Right lobe of liver (tissue), 6 donors: ENCODE measurements around the gene MAN2B2. TPM values are rescaled to one million over a fixed set of nuclear protein-coding genes. Genes with fewer than 3 reads are reported as not detected.
"Not testable (repeated sequence)": the region's sequence is repeated elsewhere in the genome, so short reads cannot be mapped to it uniquely, and the experiment has no call there.

ENCODE experiments used
- ATAC-seq, 4 donors: fragments of 200-7000 bp; cut with Tn5 transposase; one replicate each; pipeline ENCODE4 v1.9.1; 2020; ENCODE audit warnings: mild to moderate bottlenecking in 4 of 4, moderate library complexity in 4 of 4
- DNase-seq, 3 donors: peaks; one replicate each; pipeline ENCODE4 v3.0.0-alpha.2; 2020
- H3K27ac ChIP-seq, 3 donors: fragments of 200-600 bp; one replicate each; pipeline ENCODE4 v1.8.0; 2022
- H3K27me3 ChIP-seq, 2 donors: fragments of 200-600 bp; one replicate each; pipeline ENCODE4 v1.8.0; 2022
- H3K36me3 ChIP-seq, 4 donors: fragments of 200-600 bp; sonication (generic) in 1 of 4; one replicate each; pipeline versions ENCODE4 v1.5.1 to v1.8.0; 2017 to 2022; ENCODE audit warnings: control low read depth in 1 of 4
- H3K4me1 ChIP-seq, 4 donors: fragments of 200-600 bp; sonication (generic) in 1 of 4; one replicate each; pipeline versions ENCODE4 v1.5.1 to v1.8.0; 2017 to 2022; ENCODE audit warnings: control low read depth in 1 of 4
- H3K4me3 ChIP-seq, 3 donors: fragments of 200-600 bp; one replicate each; pipeline ENCODE4 v1.8.0; 2022
- H3K9me3 ChIP-seq, 4 donors: fragments of 200-600 bp; sonication (generic) in 1 of 4; one replicate each; pipeline versions ENCODE4 v1.5.1 to v1.8.0; 2017 to 2022; ENCODE audit warnings: control low read depth in 1 of 4
- POLR2A ChIP-seq: fragments of 450-650 bp; IDR thresholded peaks from one replicate; pipeline ENCODE4 v1.6.1; 2017; ENCODE audit warnings: antibody characterized with exemption, mild to moderate bottlenecking
- WGBS: methylation state at CpG from one replicate; pipeline ENCODE4 v1.1.6; 2018; ENCODE audit warnings: low coverage, low lambda C conversion rate; ENCODE audit not compliant: insufficient coverage; ENCODE audit errors: missing lambda C conversion rate; 5-methylcytosine and 5-hydroxymethylcytosine counted together
- intact Hi-C, 2 donors: fragments of 100-400 bp; cut with DNase I; formaldehyde crosslinking; loops; one replicate each; pipeline versions ENCODE4 v1.11.2 to v1.14.1; 2022
- total RNA-seq, 6 experiments: library from RNA; depleted of rRNA in 2 of 6; stranded (reverse); fragments of >200 nt in 2 of 6; fragmentation: NEBNext Ultra II Directional in 3 of 6; extraction: Animal tissue kit (Norgen Biotek cat#: 25700) in 3 of 6; gene quantifications; one replicate each; pipeline versions ENCODE4 v1.1.0 to v1.2.4, GENCODE V29; 2016 to 2023
- TF ChIP-seq, protein P1 (sequence below), 4 donors: fragments of 200-600 bp in 3 of 4; fragments of 450-650 bp in 1 of 4; IDR thresholded peaks; one replicate each; pipeline versions ENCODE4 v1.5.1 to v1.8.0; 2016 to 2022; ENCODE audit warnings: antibody characterized with exemption in 4 of 4, mild to moderate bottlenecking in 2 of 4
- donor health status: DM: no; HTN: yes; CAD: no.
- donor health status: DM: no; HTN: no; CAD: no.
- donor health status: DM: no; HTN: no; CAD: no.
- donor health status: DM: no; HTN: yes; CAD: no.
- donor health status: DM: no; HTN: yes; CAD: no.

Gene MAN2B2
- total RNA-seq, 6 experiments from 2014 or later = 22.3 to 34.1 (median 27.5) TPM

GRCh38 chr4:6649216-6649615, 74.2 kb downstream of the MAN2B2 start:
- Histone ChIP-seq H3K4me1 (no peaks in the 10 kb centered on the region), H3K27ac (no peak overlapping the region), H3K27me3 (no peaks in the 10 kb centered on the region), H3K9me3 (no peaks in the 10 kb centered on the region), H3K4me3 (no peak overlapping the region), H3K36me3 (no peaks in the 10 kb centered on the region)
- no peak for TF ChIP-seq POLR2A
- TF ChIP-seq, protein P1, sequence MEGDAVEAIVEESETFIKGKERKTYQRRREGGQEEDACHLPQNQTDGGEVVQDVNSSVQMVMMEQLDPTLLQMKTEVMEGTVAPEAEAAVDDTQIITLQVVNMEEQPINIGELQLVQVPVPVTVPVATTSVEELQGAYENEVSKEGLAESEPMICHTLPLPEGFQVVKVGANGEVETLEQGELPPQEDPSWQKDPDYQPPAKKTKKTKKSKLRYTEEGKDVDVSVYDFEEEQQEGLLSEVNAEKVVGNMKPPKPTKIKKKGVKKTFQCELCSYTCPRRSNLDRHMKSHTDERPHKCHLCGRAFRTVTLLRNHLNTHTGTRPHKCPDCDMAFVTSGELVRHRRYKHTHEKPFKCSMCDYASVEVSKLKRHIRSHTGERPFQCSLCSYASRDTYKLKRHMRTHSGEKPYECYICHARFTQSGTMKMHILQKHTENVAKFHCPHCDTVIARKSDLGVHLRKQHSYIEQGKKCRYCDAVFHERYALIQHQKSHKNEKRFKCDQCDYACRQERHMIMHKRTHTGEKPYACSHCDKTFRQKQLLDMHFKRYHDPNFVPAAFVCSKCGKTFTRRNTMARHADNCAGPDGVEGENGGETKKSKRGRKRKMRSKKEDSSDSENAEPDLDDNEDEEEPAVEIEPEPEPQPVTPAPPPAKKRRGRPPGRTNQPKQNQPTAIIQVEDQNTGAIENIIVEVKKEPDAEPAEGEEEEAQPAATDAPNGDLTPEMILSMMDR (IDR thresholded peaks at IDR 0.05) = no peak
- DNase-seq = no peak
- intact Hi-C loops = no loop called here
- no peak for ATAC-seq
- WGBS = 89% methylated on average over 8 of the region's 8 CpGs

DNA sequence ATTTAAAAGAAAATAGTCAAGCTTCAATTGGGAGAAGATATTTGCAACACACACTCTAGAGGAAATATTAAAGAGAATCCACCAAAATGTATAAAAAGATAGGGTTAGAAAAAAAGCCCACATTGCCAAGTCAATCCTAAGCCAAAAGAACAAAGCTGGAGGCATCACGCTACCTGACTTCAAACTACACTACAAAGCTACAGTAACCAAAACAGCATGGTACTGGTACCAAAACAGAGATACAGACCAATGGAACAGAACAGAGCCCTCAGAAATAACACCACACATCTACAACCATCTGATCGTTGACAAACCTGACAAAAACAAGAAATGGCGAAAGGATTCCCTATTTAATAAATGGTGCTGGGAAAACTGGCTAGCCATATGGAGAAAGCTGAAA, 79.2 kb downstream of the MAN2B2 start:
- ATAC-seq = not testable (repeated sequence)

GRCh38 chr4:6655291-6655690, 80.3 kb downstream of the MAN2B2 start:
- ATAC-seq, H3K4me1 ChIP-seq, DNase-seq, H3K27ac ChIP-seq, H3K9me3 ChIP-seq, intact Hi-C loops, H3K4me3 ChIP-seq, H3K36me3 ChIP-seq, H3K27me3 ChIP-seq: not testable (repeated sequence)
- no CpG with 5 or more reads among the region's 2 CpGs for WGBS

More for the DNA sequence above, 79.2 kb downstream of the MAN2B2 start:
- H3K9me3 ChIP-seq, H3K36me3 ChIP-seq, H3K27ac ChIP-seq, H3K4me1 ChIP-seq, DNase-seq, H3K27me3 ChIP-seq, H3K4me3 ChIP-seq, intact Hi-C loops: not testable (repeated sequence)
- 70% methylated on average over 2 of the region's 3 CpGs for WGBS

DNA sequence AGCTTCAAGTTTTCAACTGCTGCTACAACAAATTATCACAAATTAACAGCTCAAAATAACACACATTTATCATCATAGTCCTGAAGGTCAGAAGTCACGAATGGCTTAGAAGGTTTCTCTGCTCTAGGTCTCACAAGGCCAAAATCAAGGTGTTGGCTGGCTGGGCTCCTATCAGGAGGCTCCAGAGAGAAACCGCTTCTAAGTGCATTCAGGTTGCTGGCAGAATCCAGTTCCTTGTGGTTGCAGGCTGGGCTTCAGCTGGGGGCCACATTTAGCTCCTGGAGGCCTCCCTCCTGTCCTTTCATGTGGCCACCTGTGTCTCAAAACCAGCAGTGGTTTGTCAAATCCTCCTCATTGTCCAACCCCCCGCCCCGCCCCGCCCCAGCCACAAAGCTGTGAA, 80.9 kb downstream of the MAN2B2 start:
- no peak for DNase-seq
- H3K4me3 ChIP-seq = no peak overlapping the region
- WGBS = 88% methylated on average over 4 of the region's 5 CpGs
- H3K4me1 ChIP-seq = peaks cover 0 to 8% (median 0%) of the 10 kb centered on the region in 4 donors
- intact Hi-C loops = no loop called here
- no peak overlapping the region for H3K27ac ChIP-seq
- H3K36me3 ChIP-seq = no peaks in the 10 kb centered on the region
- H3K9me3 ChIP-seq = no peaks in the 10 kb centered on the region
- no peaks in the 10 kb centered on the region for H3K27me3 ChIP-seq
- no peak for ATAC-seq
- no peak for TF ChIP-seq POLR2A
- TF ChIP-seq, protein P1 (IDR thresholded peaks at IDR 0.05) = no peak

GRCh38 chr4:6657242-6658208, 82.5 kb downstream of the MAN2B2 start:
- Histone ChIP-seq H3K4me3 (no peak overlapping the region), H3K9me3 (no peaks in the 10 kb centered on the region), H3K4me1 (peaks cover 0 to 8% (median 0%) of the 10 kb centered on the region in 4 donors), H3K36me3 (no peaks in the 10 kb centered on the region), H3K27me3 (no peaks in the 10 kb centered on the region), H3K27ac (no peak overlapping the region)
- ATAC-seq = no peak
- 58% methylated on average over 47 of the region's 65 CpGs for WGBS
- TF ChIP-seq POLR2A = no peak
- TF ChIP-seq, protein P1 (IDR thresholded peaks at IDR 0.05) = no peak
- no peak for DNase-seq
- intact Hi-C loops = no loop called here
